ENCODE measurements around the gene HIPK4.
A peak's percentile ranks its signal among the peaks of the same experiment; 100 is the strongest.
"Not testable (repeated sequence)": the region's sequence is repeated elsewhere in the genome, so short reads cannot be mapped to it uniquely, and the experiment has no call there.

HIPK4 gene

GRCh38 chr19:40411958-40412499 is 22.0 kb upstream of the HIPK4 start:
- no peak for TF ChIP-seq MAX (IDR thresholded peaks at IDR 0.05; ENCODE audit: low read depth, low read length)
- TF ChIP-seq POLR2A (IDR thresholded peaks at IDR 0.05; ENCODE audit: extremely low read depth, insufficient read length), result no peak
- no peak for TF ChIP-seq CTCF (IDR thresholded peaks at IDR 0.05; ENCODE audit: low read depth, low read length)
- TF ChIP-seq MYC (IDR thresholded peaks at IDR 0.05; ENCODE audit: low read depth, low read length), result no peak
- DNase-seq (ENCODE audit: low read depth), result no peak
- no peak overlapping the region for H3K4me3 ChIP-seq (ENCODE audit: low read depth, low read length)

- no peak for TF ChIP-seq MAX (IDR thresholded peaks at IDR 0.05; ENCODE audit: low read depth, low read length)
- no peak for TF ChIP-seq CTCF (IDR thresholded peaks at IDR 0.05; ENCODE audit: low read depth, low read length)
- TF ChIP-seq MYC (IDR thresholded peaks at IDR 0.05; ENCODE audit: low read depth, low read length), result no peak
- TF ChIP-seq POLR2A (IDR thresholded peaks at IDR 0.05; ENCODE audit: extremely low read depth, insufficient read length), result no peak
- no peak overlapping the region for H3K4me3 ChIP-seq (ENCODE audit: low read depth, low read length)
- no peak for DNase-seq (ENCODE audit: low read depth)
Measured at GRCh38 chr19:40411125-40411842, 21.3 kb upstream of the HIPK4 start.

- DNase-seq (ENCODE audit: low read depth), result no peak
- H3K4me3 ChIP-seq (ENCODE audit: low read depth, low read length), result no peak overlapping the region
- no peak for TF ChIP-seq MYC (IDR thresholded peaks at IDR 0.05; ENCODE audit: low read depth, low read length)
- TF ChIP-seq MAX (IDR thresholded peaks at IDR 0.05; ENCODE audit: low read depth, low read length), result no peak
- TF ChIP-seq CTCF (IDR thresholded peaks at IDR 0.05; ENCODE audit: low read depth, low read length), result no peak
- TF ChIP-seq POLR2A (IDR thresholded peaks at IDR 0.05; ENCODE audit: extremely low read depth, insufficient read length), result no peak
Measured at GRCh38 chr19:40410030-40410389, 20.0 kb upstream of the HIPK4 start.

- not testable (repeated sequence) for H3K4me3 ChIP-seq (ENCODE audit: low read depth, low read length); DNase-seq (ENCODE audit: low read depth)
Measured at GRCh38 chr19:40408598-40408925, 18.6 kb upstream of the HIPK4 start.

- TF ChIP-seq MYC (IDR thresholded peaks at IDR 0.05; ENCODE audit: low read depth, low read length) (no peak), MAX (IDR thresholded peaks at IDR 0.05; ENCODE audit: low read depth, low read length) (no peak), POLR2A (IDR thresholded peaks at IDR 0.05; ENCODE audit: extremely low read depth, insufficient read length) (no peak), CTCF (IDR thresholded peaks at IDR 0.05; ENCODE audit: low read depth, low read length) (no peak)
- peak; percentile 23 for DNase-seq (ENCODE audit: low read depth)
- H3K4me3 ChIP-seq (ENCODE audit: low read depth, low read length), result no peak overlapping the region
Measured at GRCh38 chr19:40407714-40408597, 18.0 kb upstream of the HIPK4 start.

- peak; percentile 87 for DNase-seq (ENCODE audit: low read depth)
- no peak for TF ChIP-seq MYC (IDR thresholded peaks at IDR 0.05; ENCODE audit: low read depth, low read length)
- no peak for TF ChIP-seq MAX (IDR thresholded peaks at IDR 0.05; ENCODE audit: low read depth, low read length)
- TF ChIP-seq POLR2A (IDR thresholded peaks at IDR 0.05; ENCODE audit: extremely low read depth, insufficient read length), result no peak
- TF ChIP-seq CTCF (IDR thresholded peaks at IDR 0.05; ENCODE audit: low read depth, low read length), result no peak
- no peak overlapping the region for H3K4me3 ChIP-seq (ENCODE audit: low read depth, low read length)
Measured at GRCh38 chr19:40403262-40403984, 13.4 kb upstream of the HIPK4 start.
